ENCODE measurements around the gene FBXO11.
"Not testable (repeated sequence)": the region's sequence is repeated elsewhere in the genome, so short reads cannot be mapped to it uniquely, and the experiment has no call there.

FBXO11 gene

DNA sequence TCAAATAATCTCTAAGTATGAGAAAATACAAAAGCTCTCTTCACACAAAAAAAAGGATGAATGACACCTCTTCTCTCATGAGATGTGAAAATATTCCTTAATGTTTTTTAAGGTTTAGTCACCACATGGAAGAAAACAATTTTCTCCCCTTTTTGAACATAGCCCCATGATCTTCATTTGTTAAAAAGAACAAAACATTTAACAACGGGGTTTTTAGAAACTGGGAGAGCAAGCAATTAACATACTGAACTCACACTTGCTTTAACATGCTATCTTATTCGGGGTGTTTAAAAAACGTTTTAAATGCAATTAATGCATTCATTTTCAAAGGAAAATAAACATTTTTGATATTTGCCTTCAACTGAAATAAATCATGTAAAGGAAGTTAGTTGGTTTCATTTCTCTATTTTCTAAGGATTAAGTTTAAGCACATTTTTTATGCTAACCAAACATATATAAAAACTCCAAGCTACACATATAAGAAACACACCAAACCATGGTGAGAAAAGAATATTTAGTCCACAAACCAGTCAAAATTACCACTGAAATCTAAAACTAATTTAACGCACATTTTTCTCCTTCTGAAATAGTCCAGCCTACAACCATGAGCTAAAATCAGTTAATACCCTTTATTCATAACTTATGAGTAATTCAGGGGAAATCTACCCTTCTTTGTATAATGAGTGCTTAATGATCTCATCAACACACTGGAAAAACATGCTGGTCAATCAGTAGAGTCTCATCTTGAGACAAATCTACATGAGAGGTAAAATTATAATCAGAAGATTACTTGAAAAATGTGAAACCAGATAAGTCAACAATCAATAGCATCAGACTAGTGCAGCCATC lies 8.2 kb downstream of the FBXO11 start:
- no peak for DNase-seq (ENCODE audit: low spot score)

DNA sequence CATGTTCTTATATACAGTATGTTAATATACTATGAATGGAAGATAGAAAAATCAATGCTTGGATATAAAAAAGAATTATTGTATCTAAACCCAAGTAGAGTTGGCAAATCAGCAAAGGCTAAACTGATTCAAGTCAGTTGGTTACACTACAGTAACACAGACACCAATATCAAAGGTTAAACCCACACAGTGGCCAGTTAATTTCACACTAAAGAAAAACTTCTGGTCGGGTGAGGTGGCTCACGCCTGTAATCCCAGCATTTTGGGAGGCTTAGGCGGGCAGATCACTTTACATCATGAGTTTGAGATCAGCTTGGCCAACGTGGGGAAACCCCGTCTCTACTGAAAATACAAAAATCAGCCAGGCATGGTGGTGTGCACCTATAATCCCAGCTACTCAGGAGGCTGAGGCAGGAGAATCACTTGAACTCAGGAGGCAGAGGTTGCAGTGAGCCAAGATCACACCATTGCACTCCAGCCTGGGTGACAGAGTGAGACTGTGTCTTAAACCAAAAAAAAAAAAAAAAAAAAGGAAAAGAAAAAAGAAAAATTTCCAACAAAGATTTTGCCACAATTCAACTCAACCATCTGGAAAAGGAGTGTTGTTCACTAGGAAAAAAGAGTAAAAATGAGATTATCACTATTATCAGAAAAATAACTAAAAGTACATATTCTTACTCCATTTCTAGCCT lies 9.0 kb downstream of the FBXO11 start:
- not testable (repeated sequence) for DNase-seq (ENCODE audit: low spot score)

DNA sequence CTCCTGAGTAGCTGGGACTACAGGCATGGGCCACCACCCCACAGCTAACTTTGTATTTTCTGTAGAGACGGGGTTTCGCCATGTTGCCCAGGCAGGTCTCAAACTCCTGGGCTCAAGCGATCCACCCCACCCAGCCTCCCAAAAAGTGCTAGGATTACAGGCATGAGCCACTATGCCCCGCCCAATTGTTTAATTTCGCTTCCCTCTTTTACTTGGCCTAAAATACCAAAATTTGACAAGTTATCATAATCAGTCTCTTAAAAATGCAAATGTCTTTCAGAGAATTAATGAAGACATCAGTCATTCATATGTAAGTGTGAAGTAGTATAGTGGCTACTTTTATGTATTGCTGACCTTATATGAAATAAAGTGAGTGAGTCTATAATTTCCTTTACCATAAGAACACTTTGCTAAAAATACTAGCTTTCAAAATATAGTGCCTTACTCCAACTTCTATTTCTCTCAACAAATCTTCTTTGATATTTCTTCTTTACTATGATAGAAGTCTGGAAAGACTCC lies 9.8 kb downstream of the FBXO11 start:
- no peak for DNase-seq (ENCODE audit: low spot score)

DNA sequence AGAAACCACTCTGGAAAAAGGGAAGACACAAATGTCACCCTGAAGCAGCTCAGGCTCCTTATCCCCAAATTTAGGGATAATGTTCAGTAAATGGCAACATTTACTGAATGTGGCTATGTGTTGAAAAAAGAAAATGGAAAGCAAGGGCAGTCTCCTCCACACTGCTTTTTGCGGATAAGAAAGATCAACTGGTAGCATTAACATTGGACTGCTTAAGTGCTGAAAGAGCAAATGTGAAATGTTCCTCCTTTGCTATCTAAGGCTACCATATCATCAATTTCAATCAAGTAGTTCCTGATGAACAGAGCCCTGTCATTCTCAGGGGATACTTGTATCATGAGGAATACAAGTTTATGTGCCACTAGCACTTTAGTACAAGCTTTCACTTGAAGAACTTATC lies 12.5 kb downstream of the FBXO11 start:
- DNase-seq (ENCODE audit: low spot score) = no peak

DNA sequence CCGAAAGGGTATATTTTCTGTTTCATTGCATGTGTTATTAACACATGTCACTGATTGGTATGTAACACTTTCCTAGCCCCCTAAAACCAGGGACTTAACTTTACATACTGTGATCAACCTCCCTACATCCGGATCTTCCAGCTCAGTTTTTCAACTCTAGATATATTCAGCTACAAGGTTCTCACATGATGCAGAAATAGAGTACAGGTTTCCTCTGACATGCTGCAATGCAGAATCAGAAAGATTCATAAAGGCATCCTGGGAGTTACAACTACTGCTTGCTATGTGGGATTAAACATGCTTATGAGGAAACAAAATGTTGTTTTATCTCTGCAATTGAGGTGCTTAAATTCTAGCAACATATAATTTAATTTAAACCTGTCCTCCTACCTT lies 14.0 kb downstream of the FBXO11 start:
- DNase-seq (ENCODE audit: low spot score) = no peak

DNA sequence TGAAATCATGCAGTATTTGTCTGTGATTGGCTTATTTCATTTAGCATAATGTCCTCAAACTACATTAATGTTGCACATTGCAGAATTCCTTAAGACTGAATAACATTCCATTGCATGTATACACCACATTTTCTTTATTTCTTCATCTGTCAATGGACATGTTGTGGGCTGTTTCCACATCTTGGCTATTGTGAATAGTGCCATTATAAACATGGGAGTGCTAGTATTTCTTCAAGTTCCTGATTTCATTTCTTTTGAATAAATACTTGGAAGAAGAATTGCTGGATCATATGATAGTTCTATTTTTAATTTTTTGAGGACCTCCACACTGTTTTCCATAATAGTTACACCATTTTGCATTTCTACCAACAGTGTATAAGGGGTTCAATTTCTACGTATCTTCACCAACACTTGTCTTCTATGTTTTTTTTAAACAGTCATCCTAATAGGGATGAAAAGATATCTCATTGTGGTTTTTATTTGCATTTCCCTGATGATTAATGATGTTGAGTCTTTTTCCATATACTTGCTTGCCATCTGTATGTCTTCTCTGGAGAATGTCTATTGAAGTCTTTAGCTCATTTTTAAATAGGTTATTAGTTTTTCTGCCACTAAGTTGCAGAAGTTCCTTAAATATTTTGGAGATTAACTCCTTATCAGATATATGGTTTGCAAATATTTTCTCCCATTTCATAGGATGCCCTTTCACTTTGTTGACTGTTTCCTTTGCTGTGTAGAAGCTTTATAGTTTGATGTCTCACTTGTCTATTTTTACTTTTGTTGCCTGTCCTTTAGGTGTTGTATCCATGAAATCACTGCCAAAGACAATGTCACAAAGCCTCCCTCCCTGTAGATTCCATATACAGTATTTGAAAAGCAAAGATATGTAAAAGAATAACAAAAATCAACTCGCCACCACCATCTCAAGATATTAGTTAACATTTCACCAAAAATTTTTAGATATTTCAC lies 14.6 kb downstream of the FBXO11 start:
- DNase-seq (ENCODE audit: low spot score) = no peak

DNA sequence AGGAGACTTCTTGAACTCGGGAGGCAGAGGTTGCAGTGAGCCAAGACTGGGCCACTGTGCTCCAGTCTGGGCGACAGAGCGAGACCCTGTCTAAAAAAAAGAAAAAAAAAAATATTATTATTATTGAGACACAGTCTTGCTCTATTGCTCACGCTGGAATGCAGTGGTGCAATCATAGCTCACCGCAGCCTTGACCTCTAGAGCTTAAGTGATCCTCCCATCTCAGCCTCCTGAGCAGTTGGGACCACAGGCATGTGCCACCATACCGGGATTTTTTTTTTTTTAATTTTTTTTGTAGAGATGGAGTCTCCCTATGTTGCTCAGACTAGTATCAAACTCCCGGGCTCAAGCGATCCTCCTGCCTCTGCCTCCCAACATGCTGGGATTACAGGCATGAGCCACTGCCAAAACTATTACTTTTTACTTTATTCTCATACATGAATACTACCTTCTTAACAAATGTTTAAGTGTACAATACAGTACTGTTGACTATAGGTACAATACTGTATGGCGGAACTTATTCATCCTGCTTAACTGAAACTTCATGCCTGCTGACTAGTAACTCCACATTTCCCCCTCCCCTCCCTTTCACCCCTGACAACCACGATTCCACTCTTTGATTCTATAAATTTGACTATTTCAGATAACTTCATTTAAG lies 15.5 kb downstream of the FBXO11 start:
- DNase-seq (ENCODE audit: low spot score) = no peak

DNA sequence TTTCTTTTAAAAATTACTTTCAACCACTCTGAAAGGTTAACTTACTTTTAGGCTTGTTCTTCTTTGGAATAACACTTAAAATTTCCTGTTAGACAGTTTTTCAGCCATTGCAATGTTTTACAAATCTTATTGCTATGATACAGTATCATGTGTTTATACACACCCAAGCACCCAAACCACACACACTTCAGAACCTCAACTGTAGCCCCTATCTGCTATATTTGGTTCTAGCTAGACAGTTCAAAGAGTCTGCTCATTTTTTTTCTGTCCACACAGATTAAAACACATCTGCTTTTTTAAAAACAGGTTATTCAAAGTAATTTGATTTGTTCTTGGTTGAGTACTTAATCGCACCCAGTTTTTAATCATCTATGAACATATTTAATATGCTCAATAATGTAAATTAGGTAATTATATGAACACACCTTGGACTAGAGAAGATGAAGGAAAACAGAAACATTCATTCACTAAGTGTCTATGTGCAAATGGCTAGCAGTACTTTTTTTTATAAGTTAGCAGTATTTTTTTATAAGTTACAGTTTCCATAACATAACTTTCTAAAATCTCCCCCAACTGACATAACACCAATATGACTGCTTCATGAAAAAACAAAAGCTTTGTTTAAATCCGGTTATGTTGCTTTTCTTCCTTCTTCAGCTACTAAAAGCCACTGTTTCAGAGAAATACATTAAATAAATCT lies 17.6 kb downstream of the FBXO11 start:
- DNase-seq (ENCODE audit: low spot score) = no peak

DNA sequence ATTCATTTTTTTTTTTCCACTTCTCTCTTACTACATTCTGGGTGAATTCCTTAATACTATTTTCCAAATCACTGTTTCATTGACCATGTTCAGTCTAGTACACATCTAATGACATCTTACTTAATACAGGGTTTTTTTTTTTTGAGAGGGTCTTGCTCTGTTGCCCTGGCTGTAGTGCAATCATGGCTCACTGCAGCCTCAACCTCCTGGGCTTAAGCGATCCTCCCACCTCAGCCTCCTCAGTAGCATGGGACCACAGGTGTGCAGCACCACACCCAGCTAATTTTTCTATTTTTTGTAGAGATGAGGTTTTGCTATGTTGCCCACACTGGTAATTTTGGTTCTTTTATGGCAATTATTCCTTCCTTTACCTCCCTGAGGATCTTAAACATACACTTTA lies 29.4 kb downstream of the FBXO11 start:
- no peak for DNase-seq (ENCODE audit: low spot score)

DNA sequence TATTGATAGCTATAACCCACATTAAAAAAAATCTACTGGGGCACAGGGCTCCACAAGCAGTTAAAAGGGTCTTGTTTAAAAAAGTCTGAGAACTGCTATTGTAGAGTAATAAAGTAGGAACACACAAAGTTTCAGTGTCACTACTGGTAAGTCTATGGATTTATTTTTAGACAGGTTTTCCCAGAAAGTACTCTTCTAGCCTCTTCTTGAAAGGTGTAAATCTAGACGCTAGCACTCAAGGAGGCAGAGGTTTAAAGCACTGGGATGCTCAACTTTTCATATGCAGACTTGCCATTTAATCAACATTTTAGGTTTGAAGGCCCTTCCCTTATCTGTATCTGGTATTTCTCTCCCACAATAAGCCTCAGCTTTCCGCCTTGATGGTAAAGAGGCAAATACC lies 33.4 kb downstream of the FBXO11 start:
- DNase-seq (ENCODE audit: low spot score) = no peak

DNA sequence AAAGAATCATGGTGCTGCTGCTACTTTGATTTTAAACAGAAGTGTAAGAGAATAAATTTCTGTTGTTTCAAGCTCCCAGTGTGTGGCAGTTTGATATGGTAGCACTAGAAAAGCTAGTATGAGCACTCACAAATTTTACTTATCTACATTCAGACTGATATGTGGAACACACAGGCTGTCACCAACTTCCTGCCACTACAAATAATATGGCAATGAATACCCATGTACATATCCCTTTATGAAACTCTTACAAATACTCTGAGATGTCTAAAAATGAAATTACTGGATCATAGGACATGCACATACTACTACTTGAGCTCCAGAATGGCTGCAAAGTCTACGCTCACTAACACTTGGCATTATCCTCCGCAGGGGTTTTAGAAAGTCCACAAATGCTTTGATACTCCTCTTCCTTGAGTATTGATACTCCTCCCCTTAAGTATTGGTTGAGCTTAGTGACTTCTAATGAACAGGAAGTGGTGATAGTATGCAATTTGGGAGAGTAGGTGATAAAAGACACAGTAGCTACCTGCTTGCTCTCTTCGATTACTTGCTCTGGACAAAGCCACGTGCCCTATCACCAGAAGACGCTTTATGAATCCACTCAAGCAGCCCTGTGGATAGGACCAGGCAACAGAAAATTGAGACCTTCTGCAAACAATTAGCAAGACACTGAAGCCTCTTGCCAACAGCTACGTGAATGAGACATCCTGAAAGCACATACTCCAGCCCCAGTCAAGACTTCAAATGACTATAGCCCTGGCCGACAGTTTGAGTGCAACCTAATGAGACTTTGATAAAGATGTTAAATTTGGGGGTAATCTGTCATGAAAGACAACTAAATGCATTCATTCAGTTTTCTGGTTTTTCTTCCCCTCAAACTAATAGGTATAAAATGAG lies 35.4 kb downstream of the FBXO11 start:
- DNase-seq (ENCODE audit: low spot score) = no peak

DNA sequence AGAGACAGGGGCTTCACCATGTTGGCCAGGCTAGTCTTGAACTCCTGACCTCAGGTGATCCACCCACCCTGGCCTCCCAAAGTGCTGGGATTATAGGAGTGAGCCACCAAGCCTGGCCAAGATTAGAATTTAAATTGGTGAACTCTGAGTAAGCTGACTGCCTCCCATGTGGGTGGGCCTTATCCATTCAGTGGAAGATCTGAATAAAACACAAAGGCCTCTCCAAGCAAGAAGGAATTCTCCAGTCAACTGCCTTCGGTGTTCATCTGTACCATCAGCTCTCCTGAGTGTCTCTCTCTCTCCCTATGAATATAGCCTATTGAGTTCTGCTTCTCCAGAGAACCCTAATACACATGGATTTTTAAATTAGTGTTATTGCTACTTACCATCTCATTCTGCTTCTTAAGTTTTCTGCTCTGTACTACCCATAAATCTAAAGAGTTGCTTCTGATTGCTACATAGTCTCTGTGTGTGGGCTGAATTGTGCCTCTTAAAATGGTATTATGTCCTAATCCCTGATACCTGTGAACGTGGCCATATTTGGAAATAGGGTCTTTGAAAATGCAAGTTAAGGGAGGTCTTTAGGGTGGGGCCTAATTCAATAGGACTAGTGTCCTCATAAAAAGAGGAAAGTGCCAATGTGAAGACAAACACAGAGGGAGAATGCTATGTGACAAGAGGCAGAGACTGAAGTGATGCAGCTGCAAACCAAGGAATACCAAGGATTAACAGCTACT lies 36.3 kb downstream of the FBXO11 start:
- no peak for DNase-seq (ENCODE audit: low spot score)

DNA sequence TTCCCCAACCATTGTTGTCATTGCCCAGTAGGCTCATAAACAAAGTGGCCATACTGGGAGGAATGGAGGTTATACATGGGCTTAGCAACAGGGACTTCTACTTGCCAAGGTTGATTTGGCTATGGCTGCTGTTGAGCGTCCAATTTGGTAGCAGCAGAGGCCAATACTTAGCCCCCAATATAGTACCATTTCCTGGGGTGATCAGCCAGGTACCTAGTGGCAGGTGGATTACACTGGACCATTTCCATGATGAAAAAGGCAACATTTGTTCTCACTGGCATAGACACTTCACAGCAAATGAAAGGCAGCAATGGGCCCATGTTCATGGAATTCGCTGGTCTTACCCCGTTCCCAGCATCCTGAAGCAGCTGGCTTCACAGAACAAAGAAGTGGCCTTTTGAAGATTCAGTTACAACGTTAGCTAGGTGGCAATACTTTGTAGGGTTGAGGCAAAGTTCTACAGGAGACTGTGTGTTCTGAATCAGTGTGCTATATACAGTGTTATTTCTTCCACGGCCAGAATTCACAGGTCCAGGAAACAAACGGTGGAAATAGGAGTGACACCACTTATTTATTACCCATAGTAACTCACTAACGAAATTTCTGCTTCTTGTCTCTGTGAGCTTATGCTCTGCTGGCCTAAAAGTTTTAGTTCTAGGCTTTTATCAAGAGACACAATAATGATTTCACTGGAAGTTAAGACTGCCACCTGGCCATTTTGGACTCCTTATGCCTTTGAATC lies 37.5 kb downstream of the FBXO11 start:
- no peak for DNase-seq (ENCODE audit: low spot score)

DNA sequence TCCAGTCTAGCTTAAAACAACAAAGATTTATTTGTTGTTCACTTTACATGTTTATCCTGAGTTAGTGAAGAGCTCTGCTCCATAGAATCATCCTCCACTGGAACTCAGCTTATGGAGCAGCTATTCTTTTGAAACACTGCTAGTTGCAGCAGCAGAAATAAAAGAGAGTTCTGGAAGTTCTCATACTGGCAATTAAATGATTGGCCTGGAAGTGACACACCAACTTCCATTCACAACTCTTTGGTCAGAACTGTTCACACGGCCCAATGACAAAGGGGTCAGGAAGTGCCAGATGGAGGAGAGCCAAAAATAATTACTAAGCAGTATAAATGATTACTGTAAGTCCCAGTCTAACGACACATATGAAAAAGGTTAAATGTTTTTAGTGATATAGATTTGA lies 39.1 kb downstream of the FBXO11 start:
- no peak for DNase-seq (ENCODE audit: low spot score)

DNA sequence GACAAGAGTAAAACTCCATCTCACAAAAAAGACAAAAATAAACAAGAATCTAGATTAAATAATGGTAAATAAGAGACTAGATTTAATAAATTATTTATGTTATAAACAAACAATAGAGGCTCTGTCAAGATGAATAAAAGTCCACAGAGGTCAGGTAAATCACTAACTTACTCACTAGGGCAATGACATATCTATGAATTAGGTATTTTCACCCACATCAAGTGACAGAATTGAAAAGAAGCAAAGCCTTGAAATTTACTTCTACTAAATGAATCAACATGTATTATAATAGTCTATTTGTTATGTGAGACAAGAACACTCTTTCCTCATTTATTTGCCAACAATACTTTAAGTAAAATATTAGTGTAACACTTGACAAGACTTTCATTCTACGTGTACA lies 41.7 kb downstream of the FBXO11 start:
- no peak for DNase-seq (ENCODE audit: low spot score)

DNA sequence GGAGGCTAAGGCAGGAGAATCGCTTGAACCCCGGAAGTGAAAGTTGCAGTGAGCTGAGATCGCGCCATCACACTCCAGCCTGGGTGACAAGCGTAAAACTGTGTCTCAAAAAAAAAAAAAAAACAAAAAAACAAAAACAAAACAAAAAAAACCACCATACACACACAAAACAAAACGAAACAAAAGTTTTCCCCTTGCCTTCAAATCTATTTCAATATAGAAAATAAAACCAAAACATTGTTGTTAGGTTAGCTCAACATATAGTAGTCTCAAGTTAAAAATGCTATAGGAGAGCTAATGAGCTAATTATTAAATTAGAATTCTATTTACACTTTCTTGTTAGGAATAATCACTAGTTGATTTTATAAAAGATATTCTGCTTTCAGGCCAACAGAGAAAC lies 43.3 kb downstream of the FBXO11 start:
- no peak for DNase-seq (ENCODE audit: low spot score)

DNA sequence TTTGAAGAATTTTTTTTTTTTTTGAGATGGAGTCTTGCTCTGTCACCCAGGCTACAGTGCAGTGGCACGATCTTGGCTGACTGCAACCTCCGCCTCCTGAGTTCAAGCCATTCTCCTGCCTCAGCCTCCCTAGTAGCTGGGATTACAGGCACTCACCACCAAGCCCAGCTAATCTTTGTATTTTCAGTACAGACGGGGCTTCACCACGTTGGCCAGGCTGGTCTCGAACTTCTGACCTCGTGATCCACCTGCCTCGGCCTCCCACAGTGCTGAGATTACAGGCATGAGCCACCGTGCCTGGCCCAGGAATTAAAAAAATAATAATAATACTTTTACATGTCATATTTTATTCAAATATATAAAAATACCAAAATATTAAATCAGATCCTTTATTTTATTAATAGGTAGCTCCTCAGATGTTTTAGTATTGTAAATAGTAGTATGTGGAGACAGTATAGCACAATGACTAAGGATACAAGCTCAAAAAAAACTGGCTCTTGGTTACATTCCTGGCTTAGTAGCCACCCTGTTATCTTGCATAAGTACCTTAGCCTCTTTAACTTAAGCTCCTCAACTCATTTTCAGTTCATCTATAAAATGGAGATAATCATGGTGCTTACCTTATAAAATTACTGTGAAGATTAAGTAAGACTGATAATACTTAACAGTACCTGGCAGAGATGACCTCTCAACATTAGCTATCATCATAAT lies 53.1 kb downstream of the FBXO11 start:
- DNase-seq (ENCODE audit: low spot score) = peak; percentile 33

DNA sequence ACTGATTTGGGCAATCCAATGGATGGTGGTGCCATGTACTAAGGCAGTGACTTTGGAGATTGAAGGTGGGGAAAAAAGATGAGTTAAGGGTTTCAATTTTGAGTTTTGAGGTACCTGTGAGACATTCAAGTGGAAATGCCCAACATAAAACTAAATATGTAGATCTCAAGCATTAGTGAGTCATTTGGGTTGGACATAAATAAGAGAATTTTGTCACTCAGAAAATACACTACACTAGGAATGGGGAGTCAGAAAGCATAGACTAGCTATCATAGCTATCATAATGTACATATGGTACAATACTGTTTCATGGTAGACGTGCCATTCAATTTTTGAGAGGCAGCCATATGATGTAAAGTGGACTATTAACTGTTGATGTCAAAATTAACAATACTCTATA lies 56.1 kb downstream of the FBXO11 start:
- no peak for DNase-seq (ENCODE audit: low spot score)
